HL-60 (cell line): ENCODE results near the gene COMMD9.

Experiments used
- DNase-seq, 2 experiments: peaks; one replicate each; pipeline ENCODE4 v3.0.0-alpha.2; 2010 to 2020; ENCODE audit warnings: low read depth in 1 of 2, low spot score in 1 of 2
- H3K27ac ChIP-seq: fragments of 250-450 bp; sonication (Bioruptor Pico); replicated peaks from 2 replicates; pipeline ENCODE4 v1.5.1; 2020; ENCODE audit warnings: mild to moderate bottlenecking, moderate library complexity
- H3K27me3 ChIP-seq: fragments of 250-450 bp; sonication (Bioruptor Pico); 2 replicates; pipeline ENCODE4 v1.5.1; 2021; ENCODE audit warnings: mild to moderate bottlenecking, moderate library complexity; ENCODE audit not compliant: insufficient read depth, poor library complexity, severe bottlenecking
- H3K4me3 ChIP-seq: replicated peaks from 2 replicates; pipeline ENCODE4 v1.5.1; 2011; ENCODE audit warnings: mild to moderate bottlenecking, control low read depth, low read length; ENCODE audit not compliant: insufficient read depth
- CTCF ChIP-seq: IDR thresholded peaks from one replicate; pipeline ENCODE4 v1.5.1; 2011; ENCODE audit warnings: low read length, control low read depth, inconsistent platforms; ENCODE audit not compliant: insufficient read depth
- GABPA ChIP-seq: IDR thresholded peaks from 2 replicates; pipeline ENCODE4 v1.6.1; 2012; ENCODE audit warnings: low read depth
- POLR2AphosphoS5 ChIP-seq: IDR thresholded peaks from 2 replicates; pipeline ENCODE4 v1.6.1; 2012; ENCODE audit warnings: low read depth
- REST ChIP-seq: IDR thresholded peaks from 2 replicates; pipeline ENCODE4 v1.6.1; 2012; ENCODE audit warnings: low read depth; ENCODE audit not compliant: insufficient replicate concordance
- SPI1 ChIP-seq: IDR thresholded peaks from 2 replicates; pipeline ENCODE4 v1.6.1; 2012; ENCODE audit warnings: low read depth, mild to moderate bottlenecking, borderline replicate concordance

COMMD9 gene

GRCh38 chr11:36258730-36259360, 30.4 kb downstream of the COMMD9 start:
- DNase-seq: peak in 1 of 2 experiments; percentile 64
- Histone ChIP-seq H3K27ac (no peak overlapping the region), H3K27me3 (peaks cover 5% of the 10 kb centered on the region), H3K4me3 (no peak overlapping the region)
- TF ChIP-seq POLR2AphosphoS5: no peak
- TF ChIP-seq CTCF: peak; percentile 53

- H3K27ac ChIP-seq: no peak overlapping the region
- H3K27me3 ChIP-seq: peaks cover 5% of the 10 kb centered on the region
- DNase-seq: no peak
- H3K4me3 ChIP-seq: no peak overlapping the region
- TF ChIP-seq REST (no peak), GABPA (no peak), POLR2AphosphoS5 (no peak), CTCF (no peak), SPI1 (no peak)
These were observed 31.9 kb downstream of the COMMD9 start for GRCh38 chr11:36257351-36257750.

GRCh38 chr11:36254713-36255112, 34.5 kb downstream of the COMMD9 start:
- H3K27me3 ChIP-seq: no peaks in the 10 kb centered on the region
- TF ChIP-seq SPI1 (no peak), POLR2AphosphoS5 (no peak), CTCF (no peak), REST (no peak), GABPA (no peak)
- no peak overlapping the region for H3K4me3 ChIP-seq
- H3K27ac ChIP-seq: no peak overlapping the region
- DNase-seq: no peak

GRCh38 chr11:36253238-36253637, 36.0 kb downstream of the COMMD9 start:
- DNase-seq: no peak
- Histone ChIP-seq H3K27ac (no peak overlapping the region), H3K27me3 (no peaks in the 10 kb centered on the region), H3K4me3 (no peak overlapping the region)
- TF ChIP-seq SPI1 (no peak), POLR2AphosphoS5 (no peak), CTCF (no peak), GABPA (no peak), REST (no peak)
